SK-N-MC (cell line): ENCODE results near the gene IRF8.

Source experiments
- DNase-seq: peaks from one replicate; pipeline ENCODE4 v3.0.0-alpha.2; 2011; ENCODE audit warnings: low read depth, low spot score
- H3K27ac ChIP-seq: fragments of 200-600 bp; sonication (generic); 2 replicates; pipeline ENCODE4 v1.5.1; 2016; ENCODE audit warnings: mixed run types
- H3K36me3 ChIP-seq: fragments of 200-600 bp; sonication (generic); 2 replicates; pipeline ENCODE4 v1.6.1; 2017; ENCODE audit warnings: antibody characterized with exemption, low read length, mixed read lengths; ENCODE audit not compliant: insufficient read depth
- H3K4me3 ChIP-seq: fragments of 200-600 bp; sonication (generic); 2 replicates; pipeline ENCODE4 v1.5.1; 2016
- H3K9ac ChIP-seq: fragments of 200-600 bp; sonication (generic); 2 replicates; pipeline ENCODE4 v1.8.0; 2017; ENCODE audit warnings: mixed run types, mixed read lengths; ENCODE audit not compliant: insufficient read length
- H3K9me3 ChIP-seq: fragments of 200-600 bp; sonication (generic); 2 replicates; pipeline ENCODE4 v1.6.1; 2017; ENCODE audit warnings: low read depth, mild to moderate bottlenecking, antibody characterized with exemption, low read length, moderate library complexity, mixed read lengths
- EZH2 ChIP-seq: fragments of 200-600 bp; sonication (generic); IDR thresholded peaks from one replicate; pipeline ENCODE4 v1.6.1; 2017; ENCODE audit warnings: antibody characterized with exemption
- FOXP2 ChIP-seq: optimal IDR thresholded peaks from 2 replicates; pipeline ENCODE3; 2011; ENCODE audit warnings: mild to moderate bottlenecking, moderate library complexity; ENCODE audit not compliant: insufficient read depth; ENCODE audit errors: extremely low read length, control extremely low read depth
- POLR2AphosphoS5 ChIP-seq: IDR thresholded peaks from 2 replicates; pipeline ENCODE4 v1.6.1; 2012; ENCODE audit warnings: mild to moderate bottlenecking, low read depth, low read length, borderline replicate concordance

IRF8 gene

DNA sequence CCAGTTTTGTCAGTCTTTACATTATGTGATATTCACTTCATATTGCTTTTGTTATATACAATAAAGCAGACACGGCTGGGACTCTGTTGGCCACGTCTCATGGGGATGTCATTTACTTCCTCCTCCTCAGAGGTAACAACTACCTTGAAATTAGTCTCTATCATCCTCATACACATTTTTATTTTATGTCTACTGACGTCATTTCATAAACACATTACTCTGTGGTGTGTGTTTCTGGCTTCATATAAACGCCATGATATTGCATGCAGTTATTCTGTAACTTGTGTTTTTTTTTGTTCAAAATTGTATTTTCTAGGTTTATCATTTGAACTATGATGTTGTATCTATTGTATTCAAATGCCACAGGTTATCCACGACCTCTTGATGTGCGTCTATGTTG lies 13.4 kb upstream of the IRF8 start:
- TF ChIP-seq FOXP2, result no peak
- no peak for TF ChIP-seq EZH2
- TF ChIP-seq POLR2AphosphoS5, result no peak
- H3K4me3 ChIP-seq, result no peak overlapping the region
- no peak for DNase-seq
- no peak overlapping the region for H3K9ac ChIP-seq
- no peak overlapping the region for H3K27ac ChIP-seq
- H3K36me3 ChIP-seq, result no peaks in the 10 kb centered on the region
- no peaks in the 10 kb centered on the region for H3K9me3 ChIP-seq

DNA sequence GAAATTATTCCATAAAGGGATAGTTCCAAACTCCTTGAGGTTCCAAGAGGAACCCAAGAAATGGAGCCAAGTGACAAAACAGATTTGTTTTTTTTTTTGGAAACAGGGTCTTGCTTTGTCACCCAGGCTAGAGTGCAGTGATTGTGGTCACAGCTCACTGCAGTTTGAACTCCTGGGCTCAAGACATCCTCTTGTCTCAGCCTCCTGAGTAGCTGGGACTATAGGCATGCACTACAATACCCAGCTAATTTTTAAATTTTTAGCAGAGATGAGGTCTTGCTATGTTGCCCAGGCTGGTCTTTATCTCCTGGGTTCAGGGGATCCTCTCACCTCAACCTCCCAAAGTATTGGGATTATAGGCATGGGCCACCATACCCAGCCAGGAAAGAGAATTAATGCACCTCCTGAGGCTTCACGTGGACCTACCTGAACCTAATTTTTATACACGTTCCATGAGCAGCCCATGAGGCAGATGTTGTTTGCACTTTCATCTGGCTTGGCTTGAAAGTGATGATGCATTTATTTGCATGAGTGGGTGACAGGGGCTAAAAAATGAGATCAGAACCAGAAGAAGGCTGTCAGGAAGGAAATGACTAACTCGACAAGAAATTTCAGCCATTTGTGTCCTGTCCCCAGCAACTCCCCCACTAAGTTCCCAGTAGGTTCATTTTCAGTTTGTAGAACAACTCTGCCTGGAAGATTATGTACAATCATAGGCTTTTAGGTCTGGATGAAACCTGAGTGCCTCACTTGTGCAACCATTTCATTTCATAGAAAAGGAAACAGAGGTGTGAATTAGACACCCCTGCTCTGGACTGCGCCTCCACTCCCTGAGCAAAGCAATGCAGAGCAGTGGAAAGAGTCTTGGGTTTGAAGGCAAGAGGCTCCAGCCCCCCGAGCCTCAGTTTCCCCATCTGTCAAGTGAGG lies 10.3 kb upstream of the IRF8 start:
- no peak for DNase-seq

DNA sequence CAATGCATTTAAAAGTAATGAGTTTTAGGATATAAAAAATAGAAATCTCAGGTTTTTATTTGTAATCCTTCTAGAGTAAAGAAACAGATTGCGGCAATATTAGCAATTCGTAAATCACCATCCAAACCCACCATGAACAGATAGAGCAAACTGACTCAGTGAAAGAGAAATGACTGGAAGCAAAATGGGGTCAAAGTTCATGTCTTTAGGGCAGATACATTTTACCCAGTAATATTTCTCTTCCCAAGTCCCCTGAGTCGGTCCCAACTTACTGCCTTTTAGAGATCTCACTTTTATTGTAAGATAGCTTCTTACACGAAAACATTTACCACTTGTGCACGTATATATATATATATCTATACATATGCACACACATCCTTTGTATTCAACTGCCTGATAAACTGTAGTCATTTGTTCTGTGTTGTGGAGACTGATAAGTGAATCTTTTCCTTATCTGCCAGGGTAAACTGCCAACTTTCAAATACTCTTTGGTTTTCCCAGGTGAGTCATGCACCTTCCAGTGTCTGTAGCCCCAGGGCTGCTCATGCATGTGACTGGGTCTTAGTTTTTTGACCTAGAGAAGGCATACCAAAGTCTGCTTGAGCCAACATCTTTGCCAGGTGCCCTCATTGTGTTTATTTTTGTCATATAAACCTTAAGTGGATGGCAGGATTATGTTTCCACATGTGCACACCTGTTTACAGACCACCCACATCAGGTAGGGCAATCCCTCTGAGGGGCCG lies 7.8 kb upstream of the IRF8 start:
- no peak overlapping the region for H3K9ac ChIP-seq
- TF ChIP-seq POLR2AphosphoS5 (no peak), FOXP2 (no peak), EZH2 (no peak)
- no peak for DNase-seq

More for the DNA sequence above, 10.3 kb upstream of the IRF8 start:
- Histone ChIP-seq H3K4me3 (no peak overlapping the region), H3K9ac (no peak overlapping the region), H3K36me3 (no peaks in the 10 kb centered on the region), H3K27ac (no peak overlapping the region), H3K9me3 (no peaks in the 10 kb centered on the region)
- TF ChIP-seq FOXP2, result no peak
- no peak for TF ChIP-seq EZH2
- no peak for TF ChIP-seq POLR2AphosphoS5

DNA sequence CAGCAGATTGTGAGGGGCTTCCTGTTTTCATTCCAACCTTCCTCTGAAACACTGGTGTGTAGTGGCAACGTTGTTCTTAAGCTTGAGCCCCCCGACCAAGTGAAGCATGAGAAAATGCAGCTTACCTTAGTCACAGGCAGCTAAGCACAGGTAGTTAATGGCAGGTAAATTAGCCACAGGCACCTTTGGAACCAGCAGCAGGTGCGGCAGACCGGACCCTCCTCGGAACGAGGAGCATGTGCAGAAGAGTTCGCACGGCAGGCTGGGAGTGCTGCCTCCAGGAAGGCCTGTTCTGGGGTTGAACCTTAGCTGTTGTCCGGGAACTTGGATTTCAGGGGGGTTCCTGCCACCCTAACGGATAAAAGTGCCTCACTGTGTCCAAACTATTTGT lies 7.2 kb upstream of the IRF8 start:
- Histone ChIP-seq H3K36me3 (no peaks in the 10 kb centered on the region), H3K4me3 (no peak overlapping the region), H3K9me3 (no peaks in the 10 kb centered on the region), H3K27ac (no peak overlapping the region), H3K9ac (no peak overlapping the region)
- no peak for DNase-seq
- TF ChIP-seq POLR2AphosphoS5 (no peak), FOXP2 (no peak), EZH2 (no peak)

More for the DNA sequence above, 7.8 kb upstream of the IRF8 start:
- no peaks in the 10 kb centered on the region for H3K9me3 ChIP-seq
- H3K27ac ChIP-seq, result no peak overlapping the region
- H3K36me3 ChIP-seq, result no peaks in the 10 kb centered on the region
- no peak overlapping the region for H3K4me3 ChIP-seq

DNA sequence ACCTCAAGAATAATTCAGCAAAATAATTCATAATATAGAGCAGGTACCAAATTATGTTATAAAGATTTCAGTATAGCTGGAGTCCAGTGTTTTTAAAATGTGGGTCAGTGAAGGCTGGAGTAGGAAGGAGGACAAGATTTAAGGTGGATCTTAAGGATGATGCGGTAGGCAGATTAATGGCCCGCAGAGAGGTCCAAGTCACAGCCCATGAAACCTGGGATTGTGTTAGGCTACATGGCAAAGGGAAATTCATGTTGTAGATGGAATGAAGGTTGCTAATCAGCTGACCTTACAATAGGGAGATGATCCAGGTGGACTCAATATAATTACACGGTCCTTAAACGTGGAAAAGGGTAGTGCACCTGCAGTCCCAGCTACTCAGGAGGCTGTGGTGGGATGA lies 6.2 kb upstream of the IRF8 start:
- no peak overlapping the region for H3K4me3 ChIP-seq
- H3K36me3 ChIP-seq, result no peaks in the 10 kb centered on the region
- no peak overlapping the region for H3K9ac ChIP-seq
- TF ChIP-seq EZH2, result no peak
- TF ChIP-seq FOXP2, result no peak
- no peak for TF ChIP-seq POLR2AphosphoS5
- no peak for DNase-seq
- no peak overlapping the region for H3K27ac ChIP-seq
- H3K9me3 ChIP-seq, result no peaks in the 10 kb centered on the region

DNA sequence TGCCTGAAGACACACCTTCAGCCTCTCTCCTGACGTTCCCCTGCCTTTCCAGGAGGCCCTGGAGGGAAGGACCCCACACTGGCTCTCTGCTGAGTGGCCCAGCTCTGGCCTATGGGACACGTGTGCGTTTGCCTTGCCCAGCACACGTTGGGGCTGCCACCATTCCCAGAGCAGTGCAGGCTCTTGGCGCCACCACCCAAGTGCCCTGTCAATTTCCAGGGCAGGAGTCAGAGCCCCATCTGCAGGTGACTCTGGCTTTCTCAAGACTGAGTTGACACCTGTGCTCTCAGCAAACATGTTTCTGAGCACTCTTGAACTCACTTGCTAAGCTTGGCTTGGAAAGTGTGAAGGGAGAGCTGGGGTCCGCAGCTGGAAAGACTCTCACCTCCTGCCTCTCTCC lies 4.7 kb upstream of the IRF8 start:
- Histone ChIP-seq H3K9me3 (no peaks in the 10 kb centered on the region), H3K4me3 (no peak overlapping the region), H3K9ac (no peak overlapping the region), H3K27ac (no peak overlapping the region), H3K36me3 (no peaks in the 10 kb centered on the region)
- DNase-seq, result no peak
- no peak for TF ChIP-seq EZH2
- TF ChIP-seq POLR2AphosphoS5, result no peak
- no peak for TF ChIP-seq FOXP2

DNA sequence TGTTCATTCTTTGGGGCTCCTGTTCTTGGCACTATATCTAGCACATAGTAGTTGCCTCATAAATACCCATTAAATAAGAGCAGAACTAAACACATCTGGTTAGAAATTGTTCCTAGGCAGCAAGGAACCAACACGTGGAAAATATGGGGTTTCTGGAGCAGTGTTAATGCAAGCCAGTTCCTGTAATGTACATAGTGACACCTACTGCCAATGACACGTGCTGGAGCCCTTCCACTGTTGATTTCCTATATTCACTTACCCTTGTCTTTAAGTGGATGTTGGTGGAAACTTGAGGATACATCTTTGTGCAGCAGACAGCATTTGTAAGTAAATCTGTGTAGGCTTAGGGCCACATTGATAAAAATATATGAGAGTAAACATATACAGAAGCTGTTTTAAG lies 1.6 kb upstream of the IRF8 start:
- no peaks in the 10 kb centered on the region for H3K36me3 ChIP-seq
- no peak overlapping the region for H3K9ac ChIP-seq
- DNase-seq, result no peak
- no peaks in the 10 kb centered on the region for H3K9me3 ChIP-seq
- H3K4me3 ChIP-seq, result no peak overlapping the region
- no peak overlapping the region for H3K27ac ChIP-seq
- TF ChIP-seq POLR2AphosphoS5, result no peak
- no peak for TF ChIP-seq FOXP2
- no peak for TF ChIP-seq EZH2

DNA sequence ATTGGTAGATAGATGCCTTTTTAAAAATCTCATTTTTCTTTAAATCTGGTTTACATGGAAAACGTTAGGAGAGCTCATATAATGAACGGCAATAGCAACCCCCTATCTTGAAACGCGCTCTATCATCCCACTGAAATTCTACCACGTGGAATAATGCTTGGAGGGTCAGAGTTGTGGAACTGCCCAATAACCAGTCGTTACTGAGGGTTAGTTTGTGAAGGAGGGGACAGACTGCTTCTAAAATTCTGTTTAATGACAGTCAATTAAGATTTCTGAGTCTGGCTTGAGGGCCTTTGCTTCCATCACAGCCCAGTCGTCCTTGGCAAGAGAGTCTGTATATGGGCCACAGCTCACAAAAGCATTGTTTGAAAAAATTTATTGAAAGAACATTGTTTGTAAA lies 482 bp downstream of the IRF8 start:
- no peak overlapping the region for H3K27ac ChIP-seq
- no peaks in the 10 kb centered on the region for H3K9me3 ChIP-seq
- H3K9ac ChIP-seq, result no peak overlapping the region
- TF ChIP-seq EZH2, result no peak
- TF ChIP-seq POLR2AphosphoS5, result no peak
- TF ChIP-seq FOXP2, result no peak
- no peak for DNase-seq
- H3K36me3 ChIP-seq, result no peaks in the 10 kb centered on the region
- no peak overlapping the region for H3K4me3 ChIP-seq

DNA sequence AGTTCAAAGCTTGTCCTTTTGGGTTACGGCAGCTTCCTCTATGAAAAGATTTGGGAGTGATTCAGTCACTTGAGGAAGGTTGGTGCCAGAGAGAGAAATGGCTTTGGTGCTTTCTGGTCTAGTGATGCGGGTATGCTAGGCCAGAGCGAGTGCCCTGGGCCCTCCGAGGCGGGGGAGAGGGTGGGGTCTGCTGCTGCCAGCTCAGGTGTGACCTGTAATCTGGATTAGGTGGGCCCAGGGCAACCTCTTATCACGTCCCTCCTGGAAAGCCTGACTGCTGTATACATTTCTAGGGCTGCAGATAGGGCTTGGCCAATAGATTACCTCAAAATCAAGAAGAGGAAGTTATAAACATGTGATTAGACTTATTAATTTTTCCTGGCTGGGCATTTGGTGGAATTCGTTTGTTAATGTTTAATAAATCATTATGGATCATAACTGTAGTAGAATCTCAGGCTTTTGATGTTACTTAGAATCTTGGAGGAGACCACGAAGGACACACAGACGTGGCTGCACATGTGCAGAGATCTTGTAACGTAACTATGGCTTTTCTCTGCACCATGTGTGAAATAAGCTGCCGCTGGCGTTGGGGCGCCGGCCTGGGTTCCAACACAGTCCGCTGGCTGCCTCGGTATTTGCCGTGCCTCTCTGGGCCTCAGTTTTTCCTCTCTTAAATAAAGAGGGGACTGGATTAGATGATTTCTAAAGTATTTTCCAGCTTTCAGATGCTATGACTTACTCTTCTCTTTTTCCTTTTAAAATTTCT lies 1.2 kb downstream of the IRF8 start:
- Histone ChIP-seq H3K27ac (no peak overlapping the region), H3K4me3 (no peak overlapping the region), H3K9me3 (no peaks in the 10 kb centered on the region), H3K36me3 (no peaks in the 10 kb centered on the region), H3K9ac (no peak overlapping the region)
- DNase-seq, result no peak
- TF ChIP-seq FOXP2, result no peak
